ENCODE results near the gene MORN1.

The MORN1 gene

GRCh38 chr1:2320760-2321667, 70.3 kb downstream of the MORN1 start:
- Histone ChIP-seq H3K4ac (ENCODE audit: low read depth in 1 of 2, low read length in 2 of 2) (peak overlapping the region; percentile 54 to 90), H3K27me3 (ENCODE audit: control insufficient read depth in 1 of 2, insufficient read depth in 1 of 2, low read length in 2 of 2) (peaks cover 0 to 48% of the 10 kb centered on the region in 2 experiments), H2AFZ (ENCODE audit: low read depth, low read length) (no peak overlapping the region), H4K8ac (ENCODE audit: low read length) (peak overlapping the region; percentile 83), H2BK12ac (ENCODE audit: low read length in 2 of 2) (peak overlapping the region; percentile 82 to 88), H3K23ac (ENCODE audit: low read length in 2 of 2) (peak overlapping the region in 1 of 2 experiments; percentile 68), H3K14ac (ENCODE audit: low read length in 2 of 2) (peak overlapping the region in 1 of 2 experiments; percentile 80), H3K4me1 (ENCODE audit: control insufficient read depth, insufficient read depth, low read depth, low read length) (peaks cover 68% of the 10 kb centered on the region), H4K91ac (ENCODE audit: low read length) (peak overlapping the region; percentile 94), H2BK15ac (ENCODE audit: low read depth, poor library complexity, severe bottlenecking) (peak overlapping the region; percentile 55), H3K4me2 (ENCODE audit: low read length, poor library complexity, severe bottlenecking) (no peak overlapping the region), H3K9ac (ENCODE audit: low read length) (peak overlapping the region; percentile 93), H3K36me3 (ENCODE audit: control insufficient read depth in 1 of 2, insufficient read depth in 2 of 2, low read depth in 1 of 2, low read length in 2 of 2) (peaks cover 0 to 5% of the 10 kb centered on the region in 2 experiments), H2BK5ac (ENCODE audit: low read depth, low read length, poor library complexity, severe bottlenecking) (peak overlapping the region; percentile 94), H3K4me3 (ENCODE audit: insufficient read depth in 1 of 2, low read depth in 1 of 2, low read length in 2 of 2) (no peak overlapping the region), H3K79me1 (replicated peaks; ENCODE audit: low read length, poor library complexity, severe bottlenecking) (no peaks in the 10 kb centered on the region), H2AK5ac (ENCODE audit: low read length, severe bottlenecking) (peak overlapping the region; percentile 99), H3K27ac (ENCODE audit: low read length, poor library complexity, severe bottlenecking) (peak overlapping the region; percentile 93), H3K9me3 (ENCODE audit: control insufficient read depth, low read length) (no peaks in the 10 kb centered on the region), H3K18ac (ENCODE audit: low read depth in 1 of 2, low read length in 2 of 2) (peak overlapping the region; percentile 52 to 85), H2BK120ac (ENCODE audit: low read depth, low read length) (peak overlapping the region; percentile 89)
- WGBS, result 89% methylated on average over 39 of the region's 41 CpGs
- no peak for DNase-seq

GRCh38 chr1:2320006-2320405, 71.3 kb downstream of the MORN1 start:
- peaks cover 0 to 48% of the 10 kb centered on the region in 2 experiments for H3K27me3 ChIP-seq (ENCODE audit: control insufficient read depth in 1 of 2, insufficient read depth in 1 of 2, low read length in 2 of 2)
- no peaks in the 10 kb centered on the region for H3K79me1 ChIP-seq (replicated peaks; ENCODE audit: low read length, poor library complexity, severe bottlenecking)
- no peak overlapping the region for H2AFZ ChIP-seq (ENCODE audit: low read depth, low read length)
- WGBS, result 88% methylated on average over 15 of the region's 15 CpGs
- H3K23ac ChIP-seq (ENCODE audit: low read length in 2 of 2), result no peak overlapping the region
- H2BK5ac ChIP-seq (ENCODE audit: low read depth, low read length, poor library complexity, severe bottlenecking), result no peak overlapping the region
- peak overlapping the region; percentile 78 for H2AK5ac ChIP-seq (ENCODE audit: low read length, severe bottlenecking)
- peak overlapping the region; percentile 94 for H4K91ac ChIP-seq (ENCODE audit: low read length)
- H3K36me3 ChIP-seq (ENCODE audit: control insufficient read depth in 1 of 2, insufficient read depth in 2 of 2, low read depth in 1 of 2, low read length in 2 of 2), result peaks cover 0 to 5% of the 10 kb centered on the region in 2 experiments
- no peak overlapping the region for H3K4me3 ChIP-seq (ENCODE audit: insufficient read depth in 1 of 2, low read depth in 1 of 2, low read length in 2 of 2)
- DNase-seq, result no peak
- no peak overlapping the region for H2BK120ac ChIP-seq (ENCODE audit: low read depth, low read length)
- H2BK12ac ChIP-seq (ENCODE audit: low read length in 2 of 2), result no peak overlapping the region
- H3K9ac ChIP-seq (ENCODE audit: low read length), result no peak overlapping the region
- peak overlapping the region; percentile 1 for H2BK15ac ChIP-seq (ENCODE audit: low read depth, poor library complexity, severe bottlenecking)
- H3K4me2 ChIP-seq (ENCODE audit: low read length, poor library complexity, severe bottlenecking), result no peak overlapping the region
- peaks cover 77% of the 10 kb centered on the region for H3K4me1 ChIP-seq (ENCODE audit: control insufficient read depth, insufficient read depth, low read depth, low read length)
- H3K4ac ChIP-seq (ENCODE audit: low read depth in 1 of 2, low read length in 2 of 2), result no peak overlapping the region
- no peak overlapping the region for H4K8ac ChIP-seq (ENCODE audit: low read length)
- no peaks in the 10 kb centered on the region for H3K9me3 ChIP-seq (ENCODE audit: control insufficient read depth, low read length)
- H3K14ac ChIP-seq (ENCODE audit: low read length in 2 of 2), result no peak overlapping the region
- no peak overlapping the region for H3K27ac ChIP-seq (ENCODE audit: low read length, poor library complexity, severe bottlenecking)
- no peak overlapping the region for H3K18ac ChIP-seq (ENCODE audit: low read depth in 1 of 2, low read length in 2 of 2)

- H3K18ac ChIP-seq (ENCODE audit: low read depth in 1 of 2, low read length in 2 of 2), result no peak overlapping the region
- no peak overlapping the region for H3K23ac ChIP-seq (ENCODE audit: low read length in 2 of 2)
- H3K4me2 ChIP-seq (ENCODE audit: low read length, poor library complexity, severe bottlenecking), result no peak overlapping the region
- no peak overlapping the region for H3K27ac ChIP-seq (ENCODE audit: low read length, poor library complexity, severe bottlenecking)
- peak overlapping the region in 1 of 2 experiments; percentile 23 for H2BK12ac ChIP-seq (ENCODE audit: low read length in 2 of 2)
- no peak overlapping the region for H2BK5ac ChIP-seq (ENCODE audit: low read depth, low read length, poor library complexity, severe bottlenecking)
- no peak overlapping the region for H3K14ac ChIP-seq (ENCODE audit: low read length in 2 of 2)
- H4K91ac ChIP-seq (ENCODE audit: low read length), result peak overlapping the region; percentile 8
- no peaks in the 10 kb centered on the region for H3K9me3 ChIP-seq (ENCODE audit: control insufficient read depth, low read length)
- H2AK5ac ChIP-seq (ENCODE audit: low read length, severe bottlenecking), result peak overlapping the region; percentile 47
- H3K27me3 ChIP-seq (ENCODE audit: control insufficient read depth in 1 of 2, insufficient read depth in 1 of 2, low read length in 2 of 2), result peaks cover 0 to 42% of the 10 kb centered on the region in 2 experiments
- 92% methylated on average over 21 of the region's 21 CpGs for whole genome bisulfite sequencing
- DNase-seq, result no peak
- no peak overlapping the region for H2AFZ ChIP-seq (ENCODE audit: low read depth, low read length)
- no peak overlapping the region for H3K9ac ChIP-seq (ENCODE audit: low read length)
- peaks cover 0 to 5% of the 10 kb centered on the region in 2 experiments for H3K36me3 ChIP-seq (ENCODE audit: control insufficient read depth in 1 of 2, insufficient read depth in 2 of 2, low read depth in 1 of 2, low read length in 2 of 2)
- no peak overlapping the region for H3K4me3 ChIP-seq (ENCODE audit: insufficient read depth in 1 of 2, low read depth in 1 of 2, low read length in 2 of 2)
- H2BK15ac ChIP-seq (ENCODE audit: low read depth, poor library complexity, severe bottlenecking), result peak overlapping the region; percentile 48
- no peak overlapping the region for H4K8ac ChIP-seq (ENCODE audit: low read length)
- no peak overlapping the region for H2BK120ac ChIP-seq (ENCODE audit: low read depth, low read length)
- peaks cover 77% of the 10 kb centered on the region for H3K4me1 ChIP-seq (ENCODE audit: control insufficient read depth, insufficient read depth, low read depth, low read length)
- H3K4ac ChIP-seq (ENCODE audit: low read depth in 1 of 2, low read length in 2 of 2), result no peak overlapping the region
- H3K79me1 ChIP-seq (replicated peaks; ENCODE audit: low read length, poor library complexity, severe bottlenecking), result no peaks in the 10 kb centered on the region
Observed at GRCh38 chr1:2319291-2319690, 72.1 kb downstream of the MORN1 start.
